Lower lobe of right lung (tissue), 2 donors: Measurements from ENCODE around the gene HOXA4. TPM values are rescaled to one million over a fixed set of nuclear protein-coding genes. Genes with fewer than 3 reads are reported as not detected.

ENCODE experiments used
- ATAC-seq, 2 donors: fragments of 200-7000 bp; cut with Tn5 transposase; one replicate each; pipeline ENCODE4 v1.9.1; 2020 to 2022; ENCODE audit warnings: mild to moderate bottlenecking in 2 of 2, moderate library complexity in 2 of 2
- DNase-seq: peaks from one replicate; pipeline ENCODE4 v3.0.0-alpha.2; 2020
- H3K27ac ChIP-seq: fragments of 200-600 bp; one replicate; pipeline ENCODE4 v1.8.0; 2022
- H3K27me3 ChIP-seq: fragments of 200-600 bp; one replicate; pipeline ENCODE4 v1.8.0; 2022; ENCODE audit warnings: low read depth
- H3K36me3 ChIP-seq: fragments of 200-600 bp; one replicate; pipeline ENCODE4 v1.8.0; 2022; ENCODE audit warnings: mild to moderate bottlenecking
- H3K4me1 ChIP-seq: fragments of 200-600 bp; one replicate; pipeline ENCODE4 v1.8.0; 2022
- H3K4me3 ChIP-seq: fragments of 200-600 bp; one replicate; pipeline ENCODE4 v1.8.0; 2022; ENCODE audit warnings: mild to moderate bottlenecking
- H3K9me3 ChIP-seq: fragments of 200-600 bp; one replicate; pipeline ENCODE4 v1.8.0; 2022
- intact Hi-C: fragments of 100-400 bp; cut with DNase I; formaldehyde crosslinking; loops from one replicate; pipeline ENCODE4 v1.11.0; 2022
- total RNA-seq: library from RNA; stranded (reverse); fragmentation: NEBNext Ultra II Directional; extraction: Animal tissue kit (Norgen Biotek cat#: 25700); gene quantifications from one replicate; pipeline ENCODE4 v1.2.1, GENCODE V29; 2021
- TF ChIP-seq, protein P1 (sequence below): fragments of 200-600 bp; IDR thresholded peaks from one replicate; pipeline ENCODE4 v1.8.0; 2022; ENCODE audit warnings: antibody characterized with exemption, mild to moderate bottlenecking
- donor health status: DM: no; HTN: yes; CAD: no; lungs with severe emphysema.

HOXA4 gene
- total RNA-seq, 1 donor from 2014 or later = 8.5 TPM

DNA sequence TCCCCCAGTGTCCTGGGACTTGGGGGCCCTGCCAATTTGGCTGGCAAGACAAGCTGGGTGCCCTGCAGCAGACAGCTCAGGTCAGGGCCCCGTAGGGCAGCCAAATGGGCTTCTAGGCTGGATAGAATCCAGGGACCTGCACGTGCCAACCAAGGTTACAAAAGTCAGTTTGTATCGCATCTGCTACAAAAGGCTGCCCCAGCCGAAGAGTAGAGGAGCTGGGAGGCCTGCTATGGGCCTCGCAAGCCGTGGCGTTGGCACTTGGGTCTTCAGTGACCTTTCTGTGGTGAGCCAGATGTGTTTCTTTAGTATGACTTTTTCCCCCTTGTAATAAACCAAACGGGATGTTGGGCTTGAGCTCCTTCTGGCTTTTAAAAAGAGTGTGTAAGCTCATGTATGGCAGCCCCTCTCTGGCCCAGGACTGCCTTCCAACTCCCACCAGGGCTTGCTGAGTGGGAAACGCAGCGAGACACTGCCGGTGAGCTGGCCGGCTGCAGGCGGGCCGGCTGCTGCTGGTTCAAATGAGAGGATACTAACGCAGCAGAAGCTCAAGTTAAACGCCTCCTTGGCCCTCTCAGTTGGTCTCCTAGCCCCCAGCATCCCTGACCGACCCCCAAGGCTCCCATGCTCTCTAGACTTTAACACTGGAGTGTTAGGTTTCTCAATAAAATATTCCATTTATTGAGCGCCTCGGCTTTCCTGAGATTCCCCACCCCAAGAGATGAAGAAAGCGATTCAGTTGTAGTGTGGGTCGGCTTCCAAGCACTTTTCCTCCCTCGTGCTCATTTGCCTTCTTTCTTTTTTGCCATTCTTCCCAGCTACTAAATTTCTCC is 46.6 kb upstream of the HOXA4 start:
- no peaks in the 10 kb centered on the region for H3K36me3 ChIP-seq
- no peak for ATAC-seq
- no peak overlapping the region for H3K27ac ChIP-seq
- no peaks in the 10 kb centered on the region for H3K9me3 ChIP-seq
- no peak overlapping the region for H3K4me3 ChIP-seq
- H3K4me1 ChIP-seq = peaks cover 32% of the 10 kb centered on the region
- DNase-seq = peak; percentile 34
- TF ChIP-seq, protein P1, sequence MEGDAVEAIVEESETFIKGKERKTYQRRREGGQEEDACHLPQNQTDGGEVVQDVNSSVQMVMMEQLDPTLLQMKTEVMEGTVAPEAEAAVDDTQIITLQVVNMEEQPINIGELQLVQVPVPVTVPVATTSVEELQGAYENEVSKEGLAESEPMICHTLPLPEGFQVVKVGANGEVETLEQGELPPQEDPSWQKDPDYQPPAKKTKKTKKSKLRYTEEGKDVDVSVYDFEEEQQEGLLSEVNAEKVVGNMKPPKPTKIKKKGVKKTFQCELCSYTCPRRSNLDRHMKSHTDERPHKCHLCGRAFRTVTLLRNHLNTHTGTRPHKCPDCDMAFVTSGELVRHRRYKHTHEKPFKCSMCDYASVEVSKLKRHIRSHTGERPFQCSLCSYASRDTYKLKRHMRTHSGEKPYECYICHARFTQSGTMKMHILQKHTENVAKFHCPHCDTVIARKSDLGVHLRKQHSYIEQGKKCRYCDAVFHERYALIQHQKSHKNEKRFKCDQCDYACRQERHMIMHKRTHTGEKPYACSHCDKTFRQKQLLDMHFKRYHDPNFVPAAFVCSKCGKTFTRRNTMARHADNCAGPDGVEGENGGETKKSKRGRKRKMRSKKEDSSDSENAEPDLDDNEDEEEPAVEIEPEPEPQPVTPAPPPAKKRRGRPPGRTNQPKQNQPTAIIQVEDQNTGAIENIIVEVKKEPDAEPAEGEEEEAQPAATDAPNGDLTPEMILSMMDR = no peak
- intact Hi-C loops = no loop called here
- H3K27me3 ChIP-seq = peaks cover 99% of the 10 kb centered on the region

DNA sequence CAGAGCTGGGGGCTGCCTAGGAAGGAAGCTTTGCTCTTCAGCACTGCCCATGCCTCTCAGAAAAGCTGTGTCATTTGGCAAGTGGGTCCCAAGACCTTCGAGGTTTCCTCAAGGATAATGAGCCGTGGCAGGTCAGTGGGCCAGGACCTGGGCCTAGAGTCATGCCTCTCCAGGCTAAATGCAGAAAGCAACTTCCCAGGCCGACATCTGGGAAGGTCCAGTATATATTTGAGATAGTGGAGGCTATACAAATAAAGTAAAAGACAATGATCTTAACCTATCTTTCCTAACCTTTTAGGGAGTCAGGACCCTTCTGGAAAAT is 45.9 kb upstream of the HOXA4 start:
- Histone ChIP-seq H3K4me1 (peaks cover 36% of the 10 kb centered on the region), H3K4me3 (no peak overlapping the region), H3K27ac (no peak overlapping the region), H3K9me3 (no peaks in the 10 kb centered on the region), H3K36me3 (no peaks in the 10 kb centered on the region), H3K27me3 (peaks cover 99% of the 10 kb centered on the region)
- DNase-seq = no peak
- no peak for ATAC-seq
- TF ChIP-seq, protein P1 = no peak
- intact Hi-C loops = no loop called here

DNA sequence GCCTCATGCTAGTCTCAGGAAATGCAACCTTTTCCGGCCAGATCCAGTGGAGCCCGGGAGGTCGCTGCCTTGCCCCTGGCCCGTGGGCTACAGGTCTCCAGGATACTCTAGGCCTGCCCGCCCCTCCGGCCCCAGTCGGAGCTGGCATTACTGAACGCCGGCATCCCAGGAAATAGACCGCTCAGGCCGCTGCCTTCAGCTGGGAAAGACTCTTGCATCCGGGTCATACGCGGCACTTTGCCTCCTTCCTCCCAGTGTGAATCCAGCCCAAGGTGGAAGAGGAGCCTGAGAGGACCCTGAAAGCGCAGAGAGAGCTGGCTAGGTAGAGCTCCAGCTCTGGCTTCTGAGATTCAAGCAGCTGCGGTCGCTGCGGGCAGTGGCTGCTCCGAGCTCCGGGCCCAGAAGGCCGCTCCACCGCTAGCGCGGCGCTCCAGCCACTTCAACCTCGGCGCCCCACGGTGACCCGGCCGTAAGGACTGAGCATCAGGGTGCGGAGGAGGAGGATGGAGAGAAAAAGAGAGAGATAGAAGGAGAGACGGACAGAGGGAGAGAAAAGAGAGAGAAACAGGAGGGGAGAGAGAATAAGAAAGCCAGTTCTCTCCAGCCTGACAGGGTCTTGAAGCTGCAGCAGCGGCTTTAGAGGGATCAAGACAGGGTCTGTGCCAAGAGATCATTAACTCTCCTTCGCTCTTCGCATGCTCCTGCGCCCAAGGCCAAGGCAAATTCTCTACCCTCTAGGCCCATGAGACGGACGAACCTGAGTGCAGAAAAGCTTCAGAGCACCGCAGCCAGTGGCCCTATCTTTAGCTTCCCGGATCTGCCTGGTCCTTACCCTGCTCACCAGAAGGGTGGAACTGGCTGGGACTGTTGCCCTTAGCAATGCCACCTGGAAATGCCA is 45.3 kb upstream of the HOXA4 start:
- peaks cover 36% of the 10 kb centered on the region for H3K4me1 ChIP-seq
- peaks cover 100% of the 10 kb centered on the region for H3K27me3 ChIP-seq
- no peaks in the 10 kb centered on the region for H3K9me3 ChIP-seq
- no peak for ATAC-seq
- H3K4me3 ChIP-seq = no peak overlapping the region
- H3K36me3 ChIP-seq = no peaks in the 10 kb centered on the region
- intact Hi-C loops = no loop called here
- TF ChIP-seq, protein P1 = no peak
- H3K27ac ChIP-seq = no peak overlapping the region
- DNase-seq = peak; percentile 12

DNA sequence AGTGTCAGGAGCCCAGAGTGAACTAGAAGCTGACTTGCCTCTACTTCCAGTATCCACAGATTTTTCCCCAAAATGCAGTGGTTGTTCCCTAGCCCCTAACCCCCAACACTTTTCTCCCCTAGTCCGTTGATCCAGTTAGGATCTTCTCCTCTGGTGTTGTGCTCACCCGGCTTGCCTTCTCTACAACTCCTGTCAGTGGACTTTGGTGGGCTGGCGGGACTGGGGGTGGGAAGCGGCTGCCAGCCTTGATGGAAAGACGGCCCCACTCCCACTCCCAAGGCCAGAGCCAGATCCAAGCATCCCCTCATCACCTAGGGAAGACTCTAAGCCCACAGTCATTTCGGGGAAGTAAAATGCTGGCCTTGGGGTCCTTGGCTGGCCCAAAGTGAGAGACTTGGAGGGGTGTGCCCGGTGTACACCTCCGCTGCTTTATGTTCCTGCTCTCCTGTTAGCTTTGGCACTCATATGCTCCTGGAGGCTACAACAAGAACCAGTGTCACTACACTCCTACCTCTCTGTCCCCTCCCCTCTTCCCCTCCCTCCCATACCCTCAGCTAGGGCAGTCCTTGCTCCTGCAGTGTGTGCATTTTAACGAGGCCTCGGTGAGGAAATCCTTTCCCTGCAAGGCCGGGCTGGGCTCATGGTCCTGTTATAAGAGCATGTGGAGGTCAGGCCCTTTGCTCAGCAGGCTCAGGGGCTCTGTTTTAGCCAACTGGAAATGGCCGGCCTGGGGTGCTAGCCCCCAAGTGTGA is 44.5 kb upstream of the HOXA4 start:
- DNase-seq (no peak), ATAC-seq (no peak)
- TF ChIP-seq, protein P1 = no peak
- Histone ChIP-seq H3K36me3 (no peaks in the 10 kb centered on the region), H3K4me3 (no peak overlapping the region), H3K4me1 (peaks cover 38% of the 10 kb centered on the region), H3K9me3 (no peaks in the 10 kb centered on the region), H3K27ac (no peak overlapping the region), H3K27me3 (peaks cover 100% of the 10 kb centered on the region)
- intact Hi-C loops = no loop called here
